Astrocyte (in vitro differentiated cells and primary cell): ENCODE results near the gene ZFAND2A.

Experiments
- CTCF ChIP-seq: IDR thresholded peaks from 2 replicates; pipeline ENCODE4 v1.5.1; 2011; ENCODE audit warnings: low read depth, mild to moderate bottlenecking, inconsistent platforms, low read length, moderate library complexity; ENCODE audit not compliant: insufficient read depth
- EZH2 ChIP-seq: IDR thresholded peaks from 2 replicates; pipeline ENCODE4 v1.6.1; 2012; ENCODE audit warnings: mild to moderate bottlenecking, low read length, inconsistent platforms; ENCODE audit not compliant: insufficient read depth

DNA sequence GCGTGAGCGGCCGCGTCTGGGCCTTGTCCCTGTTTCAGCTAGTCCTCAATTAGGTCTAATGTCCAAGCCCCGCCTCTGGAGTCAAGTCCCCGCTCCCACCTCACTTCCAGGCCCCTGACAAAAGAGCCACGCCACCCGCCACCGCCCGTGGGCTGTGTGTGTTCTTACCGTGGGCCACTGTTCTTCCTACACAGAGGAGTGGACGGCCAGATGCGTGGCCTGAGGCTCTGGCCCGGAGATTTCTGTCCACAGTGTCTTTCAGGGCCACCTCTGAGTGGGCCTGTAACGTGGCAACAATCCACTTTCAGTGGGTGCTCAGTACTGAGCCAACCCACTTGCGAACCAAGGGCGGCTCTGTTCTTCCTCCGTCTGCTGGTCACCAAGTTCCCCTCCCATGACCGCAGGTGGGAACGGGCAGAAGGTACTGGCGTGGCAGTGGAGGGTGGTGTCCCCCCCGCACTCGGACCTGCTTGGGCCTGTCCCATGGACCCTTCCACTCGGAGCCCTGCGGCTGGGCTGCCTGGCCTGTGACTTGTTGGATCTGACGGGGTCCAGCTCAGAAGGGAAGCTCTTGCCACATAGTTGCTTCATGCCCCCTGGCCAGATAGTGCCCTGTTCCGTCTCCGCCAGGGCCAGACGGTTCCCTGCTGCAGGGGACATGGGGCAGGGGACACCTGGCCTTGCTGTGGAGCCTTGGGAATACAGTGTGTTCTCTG, 15.0 kb upstream of the ZFAND2A start:
- no peak for TF ChIP-seq CTCF
- TF ChIP-seq EZH2: no peak
